ENCODE results near the gene NINL. TPM values are rescaled to one million over a fixed set of nuclear protein-coding genes. Genes with fewer than 3 reads are reported as not detected.

NINL gene
- total and polyA plus RNA-seq, 2 of the 4 experiments (the other 2 are of a cell fraction) = 3.0 to 10.4 TPM

- in situ Hi-C loops (cut with MboI; ENCODE audit: low sequenced_read_pairs) = no loop called here
Measured at GRCh38 chr20:25626779-25627178, 41.4 kb upstream of the NINL start.

More at GRCh38 chr20:25626779-25627178, 41.4 kb upstream of the NINL start:
- Histone ChIP-seq H2AK9ac (replicated peaks; ENCODE audit: low read depth, low read length, poor library complexity) (no peak overlapping the region), H2AK5ac (ENCODE audit: low read depth, low read length) (no peak overlapping the region), H3K79me1 (ENCODE audit: low read depth in 1 of 2, low read length in 2 of 2) (peaks cover 14 to 23% of the 10 kb centered on the region in 2 experiments; a peak in 3 of 4 replicates), H3K27ac (ENCODE audit: insufficient read depth, low read length) (no peak overlapping the region), H3K4me3 (ENCODE audit: insufficient read depth, low read depth, low read length) (no peak overlapping the region), H2BK20ac (ENCODE audit: low read depth, low read length) (no peak overlapping the region), H2BK5ac (ENCODE audit: low read depth, low read length, poor library complexity, severe bottlenecking) (no peak overlapping the region), H3K23ac (ENCODE audit: low read depth, low read length) (no peak overlapping the region), H3K14ac (replicated peaks; ENCODE audit: low read depth, low read length) (no peak overlapping the region), H4K91ac (ENCODE audit: insufficient read depth, low read depth, low read length) (no peak overlapping the region), H3K9me3 (ENCODE audit: control insufficient read depth, insufficient read depth, low read length) (no peaks in the 10 kb centered on the region), H3K4ac (ENCODE audit: low read depth, low read length) (no peak overlapping the region), H4K5ac (ENCODE audit: low read depth, low read length) (no peak overlapping the region), H2BK120ac (ENCODE audit: low read depth, low read length) (no peak overlapping the region), H3K36me3 (ENCODE audit: control insufficient read depth, insufficient read depth, low read length) (no peaks in the 10 kb centered on the region), H2AFZ (replicated peaks; ENCODE audit: low read length, poor library complexity) (no peak overlapping the region), H4K20me1 (ENCODE audit: insufficient read depth, low read length) (peaks cover 3% of the 10 kb centered on the region; the same call in 1 of the 2 replicates), H3K9me1 (ENCODE audit: insufficient read depth, low read length) (peaks cover 3% of the 10 kb centered on the region; the same call in 1 of the 2 replicates), H2BK15ac (ENCODE audit: low read depth, low read length) (no peak overlapping the region), H3K27me3 (ENCODE audit: control insufficient read depth, insufficient read depth, low read length) (no peaks in the 10 kb centered on the region), H4K8ac (ENCODE audit: low read depth in 2 of 2, low read length in 2 of 2) (no peak overlapping the region), H3K4me2 (ENCODE audit: low read depth, low read length) (no peak overlapping the region), H3K4me1 (ENCODE audit: control insufficient read depth, insufficient read depth, low read length) (peaks cover 5% of the 10 kb centered on the region; the same call in 1 of the 2 replicates), H3K56ac (ENCODE audit: extremely low read depth, insufficient read depth, low read length) (no peak overlapping the region), H3K9ac (ENCODE audit: low read depth, low read length) (no peak overlapping the region), H3K18ac (ENCODE audit: low read depth, low read length) (no peak overlapping the region)
- POLR2A ChIA-PET (ENCODE audit: unreplicated experiment) = no interaction called here
- WGBS, 2 experiments (ENCODE audit: extremely low coverage in 2 of 2, insufficient read length in 1 of 2) = 84% methylated on average over 6 of the region's 9 CpGs; no CpG with 5 or more reads in 1 of the 2 experiments
- DNase-seq (no peak), ATAC-seq (ENCODE audit: low read depth) (no peak)
- BruUV-seq (replicated peaks) = no TSS peak
- no peak for TF ChIP-seq NFE2L2 (IDR thresholded peaks at IDR 0.05; ENCODE audit: low read depth, low read length)
- intact Hi-C loops (cut with micrococcal nuclease) = loop anchor here (10.0 kb wide), 1 partner anchor 202 kb away; no protein-coding TSS in a partner anchor
- CTCF ChIA-PET = interaction anchor here (0.6 kb wide), 1 partner anchor 110 kb away, joined by 7 read pairs; no protein-coding TSS in a partner anchor
- dilution Hi-C loops (cut with HindIII; ENCODE audit: low sequenced_read_pairs, unreplicated experiment) = no loop called here
